HG02938 (cell line): ENCODE measurements around the gene ASXL3.
A peak's percentile ranks its signal among the peaks of the same experiment; 100 is the strongest.

Source experiments
- ATAC-seq: cut with Tn5 transposase; IDR thresholded peaks from one replicate; pipeline ENCODE4 v1.9.1; 2021; ENCODE audit warnings: mild to moderate bottlenecking, moderate library complexity; ENCODE audit not compliant: unreplicated experiment

Gene ASXL3

GRCh38 chr18:33712719-33713118 lies 134.7 kb downstream of the ASXL3 start:
- no peak for ATAC-seq

GRCh38 chr18:33716061-33716683 lies 138.2 kb downstream of the ASXL3 start:
- ATAC-seq, result peak; percentile 49

DNA sequence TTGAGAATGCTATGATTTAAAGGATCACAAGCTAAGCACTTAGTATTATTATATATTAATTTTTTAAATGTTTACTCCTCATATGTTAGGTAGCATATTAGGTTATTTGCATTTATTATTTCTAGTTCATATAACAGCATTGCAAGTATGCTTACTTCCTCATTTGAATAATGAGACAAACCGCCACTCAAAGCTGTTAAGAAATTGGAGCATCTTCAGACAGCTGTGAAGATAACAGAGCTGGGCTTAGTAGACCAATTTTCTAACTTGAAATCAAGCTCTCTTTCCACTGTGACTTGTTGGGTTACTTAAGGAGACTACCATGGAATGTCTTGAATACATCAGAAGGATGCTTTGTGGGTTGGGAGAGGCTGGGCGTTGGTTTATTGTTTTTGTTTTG lies 139.3 kb downstream of the ASXL3 start:
- no peak for ATAC-seq

- no peak for ATAC-seq
Observed at GRCh38 chr18:33720133-33720532, 142.1 kb downstream of the ASXL3 start.

DNA sequence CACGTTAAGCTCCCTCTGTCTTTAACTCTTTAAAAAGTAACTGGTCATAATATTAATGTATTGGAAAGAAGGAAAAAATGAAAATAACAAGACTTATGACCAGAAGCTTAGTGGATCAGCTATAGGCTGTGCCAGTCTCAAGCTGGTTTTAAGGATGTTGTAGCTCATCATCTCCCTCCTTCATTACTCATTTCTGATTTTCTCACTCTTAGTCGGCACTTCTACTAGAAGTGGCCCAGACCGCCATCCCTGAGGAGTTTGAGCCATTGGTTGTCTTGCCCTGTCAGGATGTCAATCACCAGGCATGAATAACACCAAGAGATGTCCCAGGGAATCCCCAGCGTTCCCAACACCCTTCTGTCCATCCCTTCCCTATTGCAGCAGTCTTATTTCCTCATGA lies 151.5 kb downstream of the ASXL3 start:
- peak; percentile 60 for ATAC-seq

DNA sequence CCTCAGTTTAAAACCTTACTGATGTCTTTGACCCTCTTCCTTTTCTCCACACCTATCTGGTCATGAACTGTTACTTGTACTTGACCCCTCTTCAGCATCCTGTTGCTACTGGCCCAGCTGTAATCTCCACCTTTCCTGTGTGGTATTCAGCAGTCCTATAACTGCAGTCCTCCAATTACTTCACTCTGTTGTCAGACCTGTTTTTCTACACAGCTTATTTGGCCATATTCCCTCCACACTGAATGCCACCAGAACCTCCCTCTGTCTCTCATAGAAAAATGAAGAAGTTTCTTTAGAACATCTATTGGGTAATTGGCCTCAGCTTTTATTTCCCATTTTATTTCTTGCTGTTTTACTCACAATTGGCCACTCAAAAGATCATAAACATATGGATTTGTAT lies 155.4 kb downstream of the ASXL3 start:
- no peak for ATAC-seq

DNA sequence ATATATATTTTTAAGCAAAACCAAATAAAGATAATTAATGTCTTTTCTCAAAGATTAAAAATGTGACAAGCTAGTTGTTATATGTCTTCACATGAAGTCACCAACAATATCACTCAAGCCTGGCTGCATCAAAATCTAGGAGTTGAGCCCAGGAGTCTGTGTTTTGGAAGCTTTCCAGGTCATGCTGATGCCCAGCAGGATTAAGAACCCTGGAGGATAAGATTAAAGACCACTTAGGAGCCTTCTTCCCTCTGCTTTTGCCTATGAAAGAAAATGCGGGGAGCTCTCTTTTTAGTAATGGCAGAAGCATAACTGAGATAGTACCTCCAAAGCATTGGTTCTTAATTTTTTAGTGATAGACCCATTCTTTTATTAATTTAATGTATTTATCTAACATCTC lies 157.4 kb downstream of the ASXL3 start:
- ATAC-seq, result no peak

DNA sequence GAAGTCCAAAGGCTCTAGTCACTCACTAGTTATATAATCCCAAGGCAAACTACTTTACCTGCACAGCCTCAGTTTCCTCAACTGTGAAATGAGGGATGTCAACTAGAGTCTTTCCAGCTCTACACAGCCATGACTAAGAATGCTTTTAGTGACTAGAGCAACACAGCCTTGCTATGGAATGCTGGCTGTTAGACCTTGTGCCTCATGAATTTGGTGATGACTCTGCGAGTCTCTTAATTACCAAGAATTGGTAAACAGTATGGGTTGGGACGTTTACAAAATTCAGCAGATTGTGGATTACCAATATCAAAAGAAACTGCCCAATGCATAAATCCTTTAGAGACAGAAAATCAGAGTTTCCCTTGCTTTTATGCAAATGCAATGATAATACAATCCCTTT lies 163.7 kb downstream of the ASXL3 start:
- no peak for ATAC-seq

- ATAC-seq, result no peak
Observed at GRCh38 chr18:33744032-33744697, 166.1 kb downstream of the ASXL3 start.

DNA sequence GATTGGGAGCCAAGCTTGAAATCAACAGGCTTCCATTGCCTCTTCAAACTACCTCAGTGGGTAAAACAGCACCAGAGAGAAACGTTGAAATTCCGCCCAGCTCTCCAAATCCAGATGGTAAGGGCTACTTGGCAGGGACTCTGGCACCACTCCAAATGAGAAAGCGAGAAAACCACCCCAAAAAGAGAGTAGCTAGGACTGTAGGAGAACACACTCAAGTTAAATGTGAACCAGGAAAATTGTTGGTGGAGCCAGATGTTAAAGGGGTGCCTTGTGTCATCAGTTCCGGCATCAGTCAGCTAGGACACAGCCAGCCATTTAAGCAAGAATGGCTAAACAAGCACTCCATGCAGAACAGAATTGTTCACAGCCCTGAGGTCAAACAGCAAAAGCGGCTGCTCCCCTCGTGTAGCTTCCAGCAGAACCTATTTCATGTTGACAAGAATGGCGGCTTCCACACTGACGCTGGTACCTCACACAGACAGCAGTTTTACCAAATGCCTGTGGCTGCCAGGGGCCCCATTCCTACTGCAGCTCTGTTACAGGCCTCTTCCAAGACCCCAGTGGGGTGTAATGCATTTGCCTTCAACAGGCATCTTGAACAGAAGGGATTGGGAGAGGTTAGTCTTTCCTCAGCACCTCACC lies 167.3 kb downstream of the ASXL3 start:
- no peak for ATAC-seq

DNA sequence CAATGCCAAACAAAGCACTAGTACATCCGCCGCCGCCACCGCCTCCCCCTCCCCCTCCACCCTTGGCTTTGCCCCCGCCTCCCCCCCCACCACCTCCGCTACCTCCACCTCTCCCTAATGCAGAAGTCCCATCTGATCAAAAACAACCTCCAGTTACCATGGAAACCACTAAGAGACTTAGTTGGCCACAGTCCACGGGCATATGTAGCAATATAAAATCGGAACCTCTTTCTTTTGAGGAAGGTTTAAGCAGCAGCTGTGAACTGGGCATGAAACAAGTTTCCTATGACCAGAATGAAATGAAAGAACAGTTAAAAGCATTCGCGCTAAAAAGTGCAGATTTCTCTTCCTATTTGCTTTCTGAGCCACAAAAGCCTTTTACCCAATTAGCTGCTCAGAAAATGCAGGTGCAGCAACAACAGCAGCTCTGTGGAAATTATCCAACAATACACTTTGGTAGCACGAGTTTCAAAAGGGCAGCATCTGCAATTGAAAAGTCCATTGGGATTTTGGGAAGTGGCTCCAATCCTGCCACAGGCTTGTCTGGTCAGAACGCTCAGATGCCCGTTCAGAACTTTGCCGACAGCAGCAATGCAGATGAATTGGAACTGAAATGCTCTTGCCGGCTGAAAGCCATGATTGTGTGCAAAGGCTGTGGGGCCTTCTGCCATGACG lies 168.0 kb downstream of the ASXL3 start:
- ATAC-seq, result no peak

DNA sequence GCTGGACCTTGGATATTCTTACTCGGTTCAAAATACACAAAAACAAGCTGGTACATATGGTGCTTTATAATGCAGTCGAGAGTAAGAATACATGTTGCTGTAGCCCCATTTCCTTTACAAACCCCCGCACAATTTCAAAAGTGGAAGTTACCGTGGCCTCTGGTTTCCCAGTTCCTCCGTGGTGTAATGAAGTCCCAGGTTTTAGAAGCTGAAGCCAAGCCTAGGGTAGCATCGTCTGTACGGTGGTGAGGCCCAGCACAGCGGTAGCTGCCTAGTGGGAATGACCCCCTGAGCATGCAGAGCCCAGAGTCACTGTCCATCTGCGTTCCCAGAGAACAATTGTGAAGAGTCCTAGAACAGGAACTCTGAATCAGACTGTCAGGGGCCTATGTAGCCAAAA lies 171.8 kb downstream of the ASXL3 start:
- ATAC-seq, result no peak

DNA sequence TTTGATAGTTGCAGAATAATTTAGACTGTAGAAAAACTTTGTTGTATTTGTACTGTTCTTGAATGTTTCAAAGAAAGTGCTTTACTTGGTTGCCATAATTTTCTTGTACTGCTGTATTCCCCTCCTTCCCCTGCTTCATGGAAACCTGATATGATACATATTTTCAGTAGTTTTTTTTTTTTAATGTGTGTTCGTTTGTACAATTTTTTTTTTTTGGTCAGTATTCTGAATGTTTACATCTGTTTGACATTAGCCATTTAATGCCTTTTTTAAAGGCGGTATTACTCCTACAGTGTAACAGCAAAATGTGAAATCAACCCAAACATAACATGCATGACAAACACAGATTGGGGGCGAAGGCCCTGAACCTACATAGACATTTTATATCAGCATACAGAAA lies 172.3 kb downstream of the ASXL3 start:
- ATAC-seq, result no peak

GRCh38 chr18:33751613-33752221 lies 173.7 kb downstream of the ASXL3 start:
- ATAC-seq, result no peak

- no peak for ATAC-seq
Observed at GRCh38 chr18:33755391-33755790, 177.4 kb downstream of the ASXL3 start.

- ATAC-seq, result no peak
Observed at GRCh38 chr18:33755931-33756560, 178.0 kb downstream of the ASXL3 start.

- no peak for ATAC-seq
Observed at GRCh38 chr18:33757037-33757436, 179.0 kb downstream of the ASXL3 start.

DNA sequence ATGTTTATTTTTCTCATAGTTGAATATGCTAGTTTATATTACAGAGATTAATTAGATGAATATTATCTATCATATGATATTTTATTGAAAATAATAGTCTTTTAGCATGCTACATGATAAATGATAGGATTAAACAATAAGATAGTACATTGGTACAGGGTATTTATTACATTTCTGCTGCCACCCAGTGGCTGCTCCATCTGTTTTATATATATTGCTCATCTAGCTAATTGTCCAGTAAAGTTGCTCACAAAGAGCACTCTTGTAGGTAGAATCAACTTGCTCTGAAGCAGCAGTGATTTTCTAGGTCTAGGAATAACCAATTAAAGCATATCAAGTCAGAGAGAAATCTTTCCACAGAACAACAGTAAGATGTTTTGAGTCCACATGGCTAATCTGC lies 183.3 kb downstream of the ASXL3 start:
- peak; percentile 56 for ATAC-seq

DNA sequence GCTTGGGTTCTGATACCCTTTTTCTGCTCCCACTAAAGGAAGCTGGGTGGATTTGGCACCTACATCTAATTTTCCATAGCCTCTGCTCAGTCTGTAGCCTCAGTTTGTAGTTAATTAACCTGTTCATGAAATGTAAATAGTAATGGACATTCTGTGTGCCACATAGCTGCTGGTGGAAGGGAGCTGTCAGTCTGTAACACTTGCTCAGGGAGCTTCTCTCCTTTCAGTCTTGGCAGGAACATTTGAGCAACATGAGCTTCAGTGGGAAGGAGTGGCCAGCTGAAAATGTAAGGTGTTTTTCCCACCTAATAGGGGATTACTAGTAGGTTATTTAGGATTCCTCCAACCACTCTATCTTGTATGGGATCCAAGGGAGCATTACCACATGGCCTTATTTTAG lies 203.4 kb downstream of the ASXL3 start:
- no peak for ATAC-seq
